GM23338 (cell line): ENCODE data around the gene ATP6V0A4. TPM values are rescaled to one million over a fixed set of nuclear protein-coding genes. Genes with fewer than 3 reads are reported as not detected.

Experiments used
- ATAC-seq: fragments of 200-7000 bp; cut with Tn5 transposase; 3 replicates; pipeline ENCODE4 v1.9.1; 2020
- DNase-seq: peaks from one replicate; pipeline ENCODE4 v3.0.0-alpha.2; 2015; ENCODE audit warnings: low spot score
- H2AFZ ChIP-seq: fragments of 200-600 bp; sonication (generic); 2 replicates; pipeline ENCODE4 v1.8.0; 2016; ENCODE audit warnings: antibody characterized with exemption, mild to moderate bottlenecking, moderate library complexity
- H3F3A ChIP-seq: fragments of 200-600 bp; sonication (generic); replicated peaks from 2 replicates; pipeline ENCODE4 v1.8.0; 2017; ENCODE audit warnings: antibody characterized with exemption, mixed run types, low read depth
- H3K27ac ChIP-seq: fragments of 200-600 bp; sonication (generic); 2 replicates; pipeline ENCODE4 v1.6.1; 2016; ENCODE audit warnings: low read depth
- H3K27me3 ChIP-seq: fragments of 200-600 bp; sonication (generic); 2 replicates; pipeline ENCODE4 v1.8.0; 2016; ENCODE audit warnings: mild to moderate bottlenecking, mixed run types, moderate library complexity; ENCODE audit not compliant: insufficient read depth
- H3K36me3 ChIP-seq: fragments of 200-600 bp; sonication (generic); 2 replicates; pipeline ENCODE4 v1.8.0; 2016; ENCODE audit warnings: mild to moderate bottlenecking; ENCODE audit not compliant: insufficient read depth
- H3K4me1 ChIP-seq: fragments of 200-600 bp; sonication (generic); 2 replicates; pipeline ENCODE4 v1.8.0; 2016; ENCODE audit warnings: mild to moderate bottlenecking, moderate library complexity; ENCODE audit not compliant: insufficient read depth
- H3K4me2 ChIP-seq: fragments of 200-600 bp; sonication (generic); 2 replicates; pipeline ENCODE4 v1.7.1; 2017; ENCODE audit warnings: mixed run types
- H3K4me3 ChIP-seq: fragments of 200-600 bp; sonication (generic); 2 replicates; pipeline ENCODE4 v1.6.1; 2016; ENCODE audit warnings: mixed run types
- H3K79me2 ChIP-seq: fragments of 200-600 bp; sonication (generic); replicated peaks from 2 replicates; pipeline ENCODE4 v1.8.0; 2017; ENCODE audit warnings: mild to moderate bottlenecking; ENCODE audit not compliant: insufficient read depth
- H3K9me2 ChIP-seq: fragments of 200-600 bp; sonication (generic); 2 replicates; pipeline ENCODE4 v1.8.0; 2017; ENCODE audit not compliant: insufficient read depth
- H4K20me1 ChIP-seq: fragments of 200-600 bp; sonication (generic); replicated peaks from 2 replicates; pipeline ENCODE4 v1.8.0; 2017; ENCODE audit warnings: mild to moderate bottlenecking; ENCODE audit not compliant: insufficient read depth
- H3K27ac Mint-ChIP-seq: 2 replicates; pipeline ENCODE4 v1.8.0; 2020; ENCODE audit warnings: inconsistent platforms, mild to moderate bottlenecking, moderate library complexity, mixed read lengths
- H3K27me3 Mint-ChIP-seq: 3 replicates; pipeline ENCODE4 v1.8.0; 2022; ENCODE audit warnings: low read depth, mild to moderate bottlenecking, moderate library complexity, mixed read lengths, inconsistent platforms; ENCODE audit not compliant: insufficient read depth, poor library complexity
- H3K36me3 Mint-ChIP-seq: 3 replicates; pipeline ENCODE4 v1.8.0; 2021; ENCODE audit warnings: low read depth, mild to moderate bottlenecking, inconsistent platforms, moderate library complexity, mixed read lengths
- H3K4me1 Mint-ChIP-seq: 3 replicates; pipeline ENCODE4 v1.8.0; 2020; ENCODE audit warnings: mild to moderate bottlenecking, inconsistent platforms, mixed read lengths
- H3K4me3 Mint-ChIP-seq: 3 replicates; pipeline ENCODE4 v1.8.0; 2021; ENCODE audit warnings: moderate library complexity, mild to moderate bottlenecking, inconsistent platforms, mixed read lengths
- H3K9me3 Mint-ChIP-seq: 3 replicates; pipeline ENCODE4 v1.8.0; 2020; ENCODE audit warnings: moderate library complexity, mild to moderate bottlenecking, inconsistent platforms, mixed read lengths
- CREB1 ChIP-seq: fragments of 250-450 bp; sonication (Bioruptor Pico); IDR thresholded peaks from 2 replicates; pipeline ENCODE4 v1.5.0; 2020; ENCODE audit warnings: low read depth, mild to moderate bottlenecking, moderate library complexity
- EZH2 ChIP-seq: fragments of 200-600 bp; sonication (generic); IDR thresholded peaks from one replicate; pipeline ENCODE4 v1.8.0; 2017; ENCODE audit warnings: antibody characterized with exemption, mild to moderate bottlenecking, low read depth; ENCODE audit not compliant: unreplicated experiment
- EZH2phosphoT487 ChIP-seq: fragments of 200-600 bp; sonication (generic); IDR thresholded peaks from one replicate; pipeline ENCODE4 v1.8.1; 2018; ENCODE audit warnings: antibody characterized with exemption; ENCODE audit not compliant: unreplicated experiment
- JUNB ChIP-seq: IDR thresholded peaks from one replicate; pipeline ENCODE4 v1.6.1; 2016; ENCODE audit warnings: antibody characterized with exemption; ENCODE audit not compliant: unreplicated experiment
- NANOG ChIP-seq: IDR thresholded peaks from 2 replicates; pipeline ENCODE4 v1.6.1; 2016; ENCODE audit warnings: antibody characterized with exemption, borderline replicate concordance
- ZNF462 ChIP-seq: fragments of 250-450 bp; sonication (Bioruptor Pico); IDR thresholded peaks from 2 replicates; pipeline ENCODE4 v1.5.0; 2020; ENCODE audit warnings: mild to moderate bottlenecking, moderate library complexity
- polyA plus RNA-seq: library from polyadenylated mRNA; unstranded; fragments of >200 nt; fragmentation: Nextera tagmentation; extraction: Ambion mirVana; gene quantifications from 2 replicates; pipeline ENCODE4 v1.2.1, GENCODE V29; 2016
- total RNA-seq: library from RNA; depleted of rRNA; stranded (reverse); fragments of >200 nt; shearing (Covaris generic); gene quantifications from 2 replicates; pipeline ENCODE4 v1.2.3, GENCODE V29; 2014
- TF ChIP-seq, protein P1 (sequence below): IDR thresholded peaks from 2 replicates; pipeline ENCODE4 v1.6.1; 2016; ENCODE audit warnings: antibody characterized with exemption

The ATP6V0A4 gene
- total and polyA plus RNA-seq, 2 experiments from 2014 or later: 0.10 to 1.3 TPM

GRCh38 chr7:138658889-138659288 is 139.1 kb downstream of the ATP6V0A4 start:
- no peak overlapping the region for H3K4me2 ChIP-seq
- H3K79me2 ChIP-seq: no peaks in the 10 kb centered on the region
- Mint-ChIP-seq H3K27ac (peak overlapping the region; percentile 72; the same call in 1 of the 2 replicates), H3K27me3 (peaks cover 10% of the 10 kb centered on the region), H3K4me1 (peaks cover 35% of the 10 kb centered on the region), H3K4me3 (no peak overlapping the region), H3K36me3 (peaks cover 19% of the 10 kb centered on the region), H3K9me3 (peaks cover 32% of the 10 kb centered on the region)
- H4K20me1 ChIP-seq: no peaks in the 10 kb centered on the region
- ATAC-seq: peak; percentile 23; the same call in 2 of the 3 replicates
- TF ChIP-seq CREB1: no peak
- TF ChIP-seq NANOG: peak; percentile 26; the same call in 1 of the 2 replicates
- no peak overlapping the region for H3K27ac ChIP-seq
- peaks cover 26% of the 10 kb centered on the region for H3K4me1 ChIP-seq
- no peaks in the 10 kb centered on the region for H3F3A ChIP-seq
- H3K9me2 ChIP-seq: peaks cover 9% of the 10 kb centered on the region
- no peak overlapping the region for H2AFZ ChIP-seq
- no peaks in the 10 kb centered on the region for H3K27me3 ChIP-seq
- no peaks in the 10 kb centered on the region; the same call in 1 of the 2 replicates for H3K36me3 ChIP-seq
- no peak overlapping the region for H3K4me3 ChIP-seq
- DNase-seq: peak; percentile 66

DNA sequence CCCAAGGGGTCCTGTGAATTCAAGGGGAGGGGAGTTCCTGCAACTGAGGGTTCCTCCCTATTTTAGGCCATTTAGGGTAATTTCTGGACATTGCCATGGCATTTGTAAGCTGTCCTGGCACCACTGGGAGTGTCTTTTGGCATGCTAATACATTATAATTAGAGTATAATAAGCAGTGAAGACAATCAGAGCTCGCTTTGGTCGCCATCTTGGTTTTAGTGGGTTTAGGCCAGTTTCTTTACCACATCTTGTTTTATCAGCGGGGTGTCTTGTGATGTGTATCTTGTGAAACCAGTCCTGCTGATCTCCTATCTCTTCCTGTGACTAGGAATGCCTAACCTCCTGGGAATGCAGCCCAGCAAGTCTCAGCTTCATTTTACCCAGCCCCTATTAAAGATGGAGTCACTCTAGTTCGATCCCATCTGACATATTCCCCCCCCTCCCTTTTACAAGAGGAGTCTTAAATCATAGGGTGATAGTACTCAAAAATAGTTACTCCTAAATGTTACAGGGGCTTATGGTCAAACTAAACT is 140.1 kb downstream of the ATP6V0A4 start:
- DNase-seq: no peak
- ATAC-seq: no peak
- peaks cover 9% of the 10 kb centered on the region for H3K9me2 ChIP-seq
- no peak overlapping the region for H3K4me3 ChIP-seq
- Mint-ChIP-seq H3K4me1 (peaks cover 25% of the 10 kb centered on the region), H3K27ac (no peak overlapping the region), H3K9me3 (peaks cover 40% of the 10 kb centered on the region), H3K27me3 (peaks cover 4% of the 10 kb centered on the region), H3K4me3 (no peak overlapping the region), H3K36me3 (peaks cover 25% of the 10 kb centered on the region; the same call in 2 of the 3 replicates)
- no peaks in the 10 kb centered on the region for H4K20me1 ChIP-seq
- 0 out of 2 replicates have a peak overlapping the region, but pooled peaks have one; percentile 24 for H3K27ac ChIP-seq
- no peaks in the 10 kb centered on the region for H3K27me3 ChIP-seq
- peaks cover 16% of the 10 kb centered on the region for H3K4me1 ChIP-seq
- no peaks in the 10 kb centered on the region for H3F3A ChIP-seq
- H3K79me2 ChIP-seq: no peaks in the 10 kb centered on the region
- H3K36me3 ChIP-seq: no peaks in the 10 kb centered on the region; the same call in 1 of the 2 replicates
- no peak overlapping the region for H2AFZ ChIP-seq
- no peak overlapping the region for H3K4me2 ChIP-seq
- TF ChIP-seq, protein P1, sequence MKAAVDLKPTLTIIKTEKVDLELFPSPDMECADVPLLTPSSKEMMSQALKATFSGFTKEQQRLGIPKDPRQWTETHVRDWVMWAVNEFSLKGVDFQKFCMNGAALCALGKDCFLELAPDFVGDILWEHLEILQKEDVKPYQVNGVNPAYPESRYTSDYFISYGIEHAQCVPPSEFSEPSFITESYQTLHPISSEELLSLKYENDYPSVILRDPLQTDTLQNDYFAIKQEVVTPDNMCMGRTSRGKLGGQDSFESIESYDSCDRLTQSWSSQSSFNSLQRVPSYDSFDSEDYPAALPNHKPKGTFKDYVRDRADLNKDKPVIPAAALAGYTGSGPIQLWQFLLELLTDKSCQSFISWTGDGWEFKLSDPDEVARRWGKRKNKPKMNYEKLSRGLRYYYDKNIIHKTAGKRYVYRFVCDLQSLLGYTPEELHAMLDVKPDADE: no peak
- TF ChIP-seq ZNF462 (CRISPR knock-in tag) (no peak), EZH2 (no peak), JUNB (no peak), NANOG (no peak), EZH2phosphoT487 (no peak)
